Retinal pigment epithelial cell (primary cell): Measurements from ENCODE around the gene FNDC3B.

Experiments
- DNase-seq: peaks from one replicate; pipeline ENCODE4 v3.0.0-alpha.2; 2010; ENCODE audit warnings: low read depth
- H3K4me3 ChIP-seq: 2 replicates; pipeline ENCODE4 v1.5.1; 2011; ENCODE audit warnings: mild to moderate bottlenecking, low read length, control low read depth, moderate library complexity
- TF ChIP-seq, protein P1 (sequence below): conservative IDR thresholded peaks from 2 replicates; pipeline ENCODE4 v1.5.1; 2011; ENCODE audit warnings: low read depth, low read length, control low read depth, inconsistent platforms

Gene FNDC3B

DNA sequence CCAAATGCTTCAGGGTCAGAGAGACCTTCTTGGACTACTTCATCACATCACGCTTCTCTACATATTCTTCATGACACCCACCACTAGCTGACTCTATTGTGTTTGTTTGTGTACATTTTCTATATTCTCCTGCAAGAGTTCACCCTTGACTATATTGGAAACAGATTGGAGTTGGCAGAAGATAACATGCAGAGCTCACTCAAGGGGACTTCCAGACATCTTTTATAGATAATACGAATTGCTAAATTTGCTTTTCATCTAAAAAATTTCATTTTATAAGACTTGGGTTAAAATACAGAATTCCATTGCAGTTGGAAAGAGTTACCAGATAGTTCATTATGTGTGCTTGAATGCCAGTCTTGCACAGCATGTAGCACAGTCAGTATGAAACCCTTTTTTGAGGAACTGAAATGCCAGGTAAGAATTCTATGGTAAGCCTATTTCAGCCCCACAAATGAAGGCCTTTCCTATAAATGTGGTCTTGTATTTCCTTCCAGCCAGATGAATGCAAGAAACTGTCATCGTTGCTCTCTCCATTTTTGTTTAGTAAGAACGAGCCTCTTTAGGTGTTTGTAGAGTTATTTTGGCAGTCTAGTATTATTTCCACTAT, 231.3 kb downstream of the FNDC3B start:
- no peak for DNase-seq
- TF ChIP-seq, protein P1, sequence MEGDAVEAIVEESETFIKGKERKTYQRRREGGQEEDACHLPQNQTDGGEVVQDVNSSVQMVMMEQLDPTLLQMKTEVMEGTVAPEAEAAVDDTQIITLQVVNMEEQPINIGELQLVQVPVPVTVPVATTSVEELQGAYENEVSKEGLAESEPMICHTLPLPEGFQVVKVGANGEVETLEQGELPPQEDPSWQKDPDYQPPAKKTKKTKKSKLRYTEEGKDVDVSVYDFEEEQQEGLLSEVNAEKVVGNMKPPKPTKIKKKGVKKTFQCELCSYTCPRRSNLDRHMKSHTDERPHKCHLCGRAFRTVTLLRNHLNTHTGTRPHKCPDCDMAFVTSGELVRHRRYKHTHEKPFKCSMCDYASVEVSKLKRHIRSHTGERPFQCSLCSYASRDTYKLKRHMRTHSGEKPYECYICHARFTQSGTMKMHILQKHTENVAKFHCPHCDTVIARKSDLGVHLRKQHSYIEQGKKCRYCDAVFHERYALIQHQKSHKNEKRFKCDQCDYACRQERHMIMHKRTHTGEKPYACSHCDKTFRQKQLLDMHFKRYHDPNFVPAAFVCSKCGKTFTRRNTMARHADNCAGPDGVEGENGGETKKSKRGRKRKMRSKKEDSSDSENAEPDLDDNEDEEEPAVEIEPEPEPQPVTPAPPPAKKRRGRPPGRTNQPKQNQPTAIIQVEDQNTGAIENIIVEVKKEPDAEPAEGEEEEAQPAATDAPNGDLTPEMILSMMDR: no peak
- H3K4me3 ChIP-seq: no peak overlapping the region

DNA sequence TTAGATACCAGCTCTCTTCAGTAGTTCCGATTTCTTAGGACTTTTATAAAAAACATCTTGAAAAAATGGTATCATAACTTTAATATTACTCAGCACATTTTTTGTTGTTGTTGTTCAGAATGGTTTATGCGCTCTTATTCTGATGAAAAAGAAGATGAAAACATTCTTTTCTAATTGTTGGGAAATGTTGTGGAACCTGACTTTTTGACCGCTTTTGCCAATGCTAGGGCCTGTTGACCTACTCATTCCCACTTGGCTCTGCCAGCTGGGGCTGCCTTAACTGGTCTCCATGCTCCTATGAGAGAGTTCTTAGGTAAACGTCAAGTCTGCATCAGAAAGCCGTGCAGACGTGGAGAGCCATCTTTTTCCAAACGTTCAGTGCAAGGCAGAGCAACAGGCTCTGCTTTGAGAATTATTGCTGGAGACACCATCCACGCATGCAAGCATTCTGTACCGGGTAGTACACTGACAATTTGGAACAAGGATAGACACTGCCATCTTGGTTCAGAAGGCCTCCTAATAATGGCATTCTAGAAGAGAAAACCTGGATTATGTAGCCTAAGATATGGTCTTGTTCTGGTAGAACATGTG, 232.1 kb downstream of the FNDC3B start:
- no peak overlapping the region for H3K4me3 ChIP-seq
- DNase-seq: no peak
- TF ChIP-seq, protein P1: no peak

DNA sequence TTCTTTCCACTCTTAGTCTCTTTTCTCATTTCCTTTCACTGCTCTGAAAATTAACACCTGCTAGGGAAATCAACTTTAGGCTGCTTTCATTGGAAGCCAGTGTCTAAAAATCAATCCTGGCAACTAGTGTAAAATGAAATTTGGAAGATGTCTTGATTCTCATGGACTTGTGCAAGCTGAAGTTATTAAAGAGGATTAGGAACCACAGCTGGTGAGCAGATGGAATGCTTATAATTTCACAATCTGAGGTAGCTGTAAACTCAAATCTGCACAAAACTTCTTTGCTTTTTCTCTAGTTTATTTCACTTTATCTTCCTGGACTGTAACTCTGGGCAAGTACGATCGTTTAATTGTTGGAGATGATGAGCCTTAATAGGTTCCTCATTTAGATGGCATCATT, 233.3 kb downstream of the FNDC3B start:
- DNase-seq: no peak

DNA sequence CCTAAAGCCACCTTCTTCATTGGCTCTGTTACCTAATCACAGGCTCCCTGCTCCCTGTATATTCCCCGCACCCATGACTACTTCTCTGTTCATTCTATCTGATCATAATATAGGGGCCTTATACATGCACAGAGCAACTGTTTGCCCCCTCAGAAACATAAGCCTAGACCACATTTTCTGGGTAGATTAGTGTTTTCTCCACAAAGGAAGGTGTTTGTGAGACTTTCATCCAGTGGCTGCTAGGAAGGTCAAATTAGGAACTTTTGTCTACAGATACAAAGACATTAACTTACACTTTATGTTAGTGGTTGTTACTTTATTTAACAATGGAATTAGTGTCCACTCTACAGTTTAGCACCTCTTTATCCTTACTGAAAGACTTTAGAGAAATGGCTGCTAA, 234.0 kb downstream of the FNDC3B start:
- no peak for DNase-seq
- no peak overlapping the region for H3K4me3 ChIP-seq
- TF ChIP-seq, protein P1: no peak

More for the DNA sequence above, 233.3 kb downstream of the FNDC3B start:
- no peak overlapping the region for H3K4me3 ChIP-seq
- TF ChIP-seq, protein P1: no peak

DNA sequence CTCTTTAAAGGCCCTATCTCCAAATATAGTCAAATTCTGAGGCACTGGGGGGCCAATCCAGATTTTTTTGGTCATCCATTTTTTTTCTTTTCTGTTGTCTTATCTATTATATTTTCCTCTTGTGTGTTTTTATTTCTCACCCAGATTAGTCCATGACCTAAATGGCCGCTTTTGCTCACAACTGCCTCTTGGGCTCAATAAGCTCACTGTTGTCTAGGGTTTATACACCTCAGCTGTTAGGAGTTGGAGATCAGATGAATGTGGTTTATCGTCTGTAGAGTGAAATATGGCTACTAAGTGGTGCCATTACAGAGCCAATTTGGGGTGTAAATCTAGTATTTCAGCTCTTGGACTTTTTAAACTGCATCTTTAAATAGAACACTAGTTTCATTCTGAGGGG, 235.5 kb downstream of the FNDC3B start:
- TF ChIP-seq, protein P1: no peak

DNA sequence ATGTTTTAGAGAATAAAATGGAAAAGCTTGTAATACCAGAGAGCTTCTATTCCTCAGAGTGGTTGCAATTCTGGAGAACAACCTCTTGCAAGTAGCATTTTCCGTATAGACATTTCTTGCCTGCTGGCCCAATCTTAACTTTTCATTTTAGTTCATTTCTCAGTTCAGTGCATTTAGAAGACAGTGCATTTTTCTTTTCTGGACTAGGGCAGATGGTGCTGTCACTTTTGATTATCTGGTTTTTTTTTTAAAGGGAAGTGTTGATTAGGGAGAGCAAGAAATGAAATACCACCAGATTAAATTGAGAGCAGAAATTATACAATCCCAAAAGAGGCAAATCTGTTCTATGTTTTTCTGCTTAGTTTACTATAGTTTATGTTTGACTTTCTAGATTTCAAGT, 236.2 kb downstream of the FNDC3B start:
- H3K4me3 ChIP-seq: no peak overlapping the region
- TF ChIP-seq, protein P1: no peak
- no peak for DNase-seq

More for the DNA sequence above, 235.5 kb downstream of the FNDC3B start:
- no peak overlapping the region for H3K4me3 ChIP-seq
- no peak for DNase-seq

DNA sequence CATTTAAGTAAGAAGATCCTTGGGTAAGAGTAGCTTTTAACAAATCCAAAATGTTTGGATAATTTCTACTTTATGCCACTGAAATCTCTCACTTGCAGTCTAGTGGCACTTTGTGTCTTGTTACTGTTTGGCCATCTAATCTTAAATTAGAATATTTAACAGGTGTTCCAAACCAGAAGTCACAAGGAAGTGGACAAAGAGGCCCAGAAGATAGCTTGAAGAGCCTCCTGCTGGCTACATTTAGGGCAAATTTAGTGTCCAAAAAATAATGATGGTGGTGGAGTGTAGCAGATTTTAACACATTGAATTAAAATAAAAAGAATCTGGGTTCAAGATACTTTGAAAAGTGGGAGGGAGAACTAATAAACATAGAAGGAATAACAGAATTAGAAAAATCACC, 236.7 kb downstream of the FNDC3B start:
- no peak overlapping the region for H3K4me3 ChIP-seq
- no peak for DNase-seq
- TF ChIP-seq, protein P1: no peak
